ENCODE results near the gene CNTNAP5. TPM values are rescaled to one million over a fixed set of nuclear protein-coding genes. Genes with fewer than 3 reads are reported as not detected.

Gene CNTNAP5
- total and polyA plus RNA-seq, 2 of the 4 experiments (the other 2 are of a cell fraction) = not detected

DNA sequence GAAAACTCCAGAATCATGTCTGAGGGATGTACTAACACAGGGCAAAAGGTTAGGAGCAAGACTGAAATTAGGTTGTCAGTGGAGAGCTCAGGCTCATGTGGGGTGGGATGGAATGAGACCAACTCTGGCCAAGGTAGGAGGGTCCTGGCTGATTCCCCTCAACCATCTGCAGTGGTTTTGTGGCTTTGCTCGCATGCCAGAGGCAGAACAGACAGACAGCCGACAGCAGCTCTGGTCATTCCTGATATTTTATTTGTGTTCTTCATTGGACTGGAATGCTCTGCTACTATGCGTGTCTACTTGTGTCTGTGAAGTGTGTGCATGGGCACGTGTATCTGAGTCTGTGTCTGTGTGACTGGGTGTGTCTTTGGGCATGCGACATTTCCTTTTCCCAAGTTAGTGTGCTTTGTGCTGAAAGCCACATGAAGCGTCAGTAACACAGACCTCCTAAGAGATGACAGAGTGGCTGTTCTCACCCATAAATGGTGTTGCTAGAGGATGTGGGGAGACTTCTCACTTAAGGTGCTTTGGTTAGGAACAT, 239.5 kb downstream of the CNTNAP5 start:
- H3K18ac ChIP-seq (ENCODE audit: low read depth, low read length) = no peak overlapping the region
- peaks cover 15% of the 10 kb centered on the region for H3K9me3 ChIP-seq (ENCODE audit: control insufficient read depth, insufficient read depth, low read length)
- no peaks in the 10 kb centered on the region for H4K20me1 ChIP-seq (ENCODE audit: insufficient read depth, low read length)
- H3K23ac ChIP-seq (ENCODE audit: low read depth, low read length) = no peak overlapping the region
- ChIA-PET CTCF (no interaction called here), POLR2A (ENCODE audit: unreplicated experiment) (no interaction called here)
- no peak overlapping the region for H4K91ac ChIP-seq (ENCODE audit: insufficient read depth, low read depth, low read length)
- H3K27me3 ChIP-seq (ENCODE audit: control insufficient read depth, insufficient read depth, low read length) = no peaks in the 10 kb centered on the region
- H3K9me1 ChIP-seq (ENCODE audit: insufficient read depth, low read length) = no peaks in the 10 kb centered on the region
- H2BK20ac ChIP-seq (ENCODE audit: low read depth, low read length) = no peak overlapping the region
- no peak for TF ChIP-seq POLR2A (IDR thresholded peaks at IDR 0.05; ENCODE audit: low read depth, low read length)
- TF ChIP-seq CHD1 (IDR thresholded peaks at IDR 0.05; ENCODE audit: low read depth, low read length) = no peak
- TF ChIP-seq NFE2L2 (IDR thresholded peaks at IDR 0.05; ENCODE audit: low read depth, low read length) = no peak
- TF ChIP-seq BHLHE40 (IDR thresholded peaks at IDR 0.05; ENCODE audit: low read depth, low read length) = no peak
- TF ChIP-seq, protein P1, sequence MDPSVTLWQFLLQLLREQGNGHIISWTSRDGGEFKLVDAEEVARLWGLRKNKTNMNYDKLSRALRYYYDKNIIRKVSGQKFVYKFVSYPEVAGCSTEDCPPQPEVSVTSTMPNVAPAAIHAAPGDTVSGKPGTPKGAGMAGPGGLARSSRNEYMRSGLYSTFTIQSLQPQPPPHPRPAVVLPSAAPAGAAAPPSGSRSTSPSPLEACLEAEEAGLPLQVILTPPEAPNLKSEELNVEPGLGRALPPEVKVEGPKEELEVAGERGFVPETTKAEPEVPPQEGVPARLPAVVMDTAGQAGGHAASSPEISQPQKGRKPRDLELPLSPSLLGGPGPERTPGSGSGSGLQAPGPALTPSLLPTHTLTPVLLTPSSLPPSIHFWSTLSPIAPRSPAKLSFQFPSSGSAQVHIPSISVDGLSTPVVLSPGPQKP (IDR thresholded peaks at IDR 0.05; ENCODE audit: borderline replicate concordance, low read depth, low read length) = no peak
- TF ChIP-seq, protein P2, sequence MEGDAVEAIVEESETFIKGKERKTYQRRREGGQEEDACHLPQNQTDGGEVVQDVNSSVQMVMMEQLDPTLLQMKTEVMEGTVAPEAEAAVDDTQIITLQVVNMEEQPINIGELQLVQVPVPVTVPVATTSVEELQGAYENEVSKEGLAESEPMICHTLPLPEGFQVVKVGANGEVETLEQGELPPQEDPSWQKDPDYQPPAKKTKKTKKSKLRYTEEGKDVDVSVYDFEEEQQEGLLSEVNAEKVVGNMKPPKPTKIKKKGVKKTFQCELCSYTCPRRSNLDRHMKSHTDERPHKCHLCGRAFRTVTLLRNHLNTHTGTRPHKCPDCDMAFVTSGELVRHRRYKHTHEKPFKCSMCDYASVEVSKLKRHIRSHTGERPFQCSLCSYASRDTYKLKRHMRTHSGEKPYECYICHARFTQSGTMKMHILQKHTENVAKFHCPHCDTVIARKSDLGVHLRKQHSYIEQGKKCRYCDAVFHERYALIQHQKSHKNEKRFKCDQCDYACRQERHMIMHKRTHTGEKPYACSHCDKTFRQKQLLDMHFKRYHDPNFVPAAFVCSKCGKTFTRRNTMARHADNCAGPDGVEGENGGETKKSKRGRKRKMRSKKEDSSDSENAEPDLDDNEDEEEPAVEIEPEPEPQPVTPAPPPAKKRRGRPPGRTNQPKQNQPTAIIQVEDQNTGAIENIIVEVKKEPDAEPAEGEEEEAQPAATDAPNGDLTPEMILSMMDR (conservative IDR thresholded peaks at IDR 0.05; ENCODE audit: low read depth, low read length) = no peak
- TF ChIP-seq, protein P3, sequence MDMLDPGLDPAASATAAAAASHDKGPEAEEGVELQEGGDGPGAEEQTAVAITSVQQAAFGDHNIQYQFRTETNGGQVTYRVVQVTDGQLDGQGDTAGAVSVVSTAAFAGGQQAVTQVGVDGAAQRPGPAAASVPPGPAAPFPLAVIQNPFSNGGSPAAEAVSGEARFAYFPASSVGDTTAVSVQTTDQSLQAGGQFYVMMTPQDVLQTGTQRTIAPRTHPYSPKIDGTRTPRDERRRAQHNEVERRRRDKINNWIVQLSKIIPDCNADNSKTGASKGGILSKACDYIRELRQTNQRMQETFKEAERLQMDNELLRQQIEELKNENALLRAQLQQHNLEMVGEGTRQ (IDR thresholded peaks at IDR 0.05; ENCODE audit: low read depth, low read length) = no peak
- no peak for TF ChIP-seq RAD21 (IDR thresholded peaks at IDR 0.05; ENCODE audit: low read length)
- TF ChIP-seq RCOR1 (IDR thresholded peaks at IDR 0.05; ENCODE audit: insufficient replicate concordance, low read length) = no peak
- TF ChIP-seq MAFK (IDR thresholded peaks at IDR 0.05; ENCODE audit: low read depth, low read length) = no peak
- TF ChIP-seq MXI1 (IDR thresholded peaks at IDR 0.05; ENCODE audit: borderline replicate concordance, low read depth, low read length) = no peak
- no peak for TF ChIP-seq RFX5 (IDR thresholded peaks at IDR 0.05; ENCODE audit: low read depth, low read length)
- H3K14ac ChIP-seq (replicated peaks; ENCODE audit: low read depth, low read length) = no peak overlapping the region
- H3K27ac ChIP-seq (ENCODE audit: insufficient read depth, low read length) = no peak overlapping the region
- no peak overlapping the region for H3K4ac ChIP-seq (ENCODE audit: low read depth, low read length)
- no peak overlapping the region for H2AK9ac ChIP-seq (replicated peaks; ENCODE audit: low read depth, low read length, poor library complexity)
- 60% methylated on average over 2 of the region's 6 CpGs; no CpG with 5 or more reads in 1 of the 2 experiments for WGBS, 2 experiments (ENCODE audit: extremely low coverage in 2 of 2, insufficient read length in 1 of 2)
- no peaks in the 10 kb centered on the region for H3K36me3 ChIP-seq (ENCODE audit: control insufficient read depth, insufficient read depth, low read length)
- H4K5ac ChIP-seq (ENCODE audit: low read depth, low read length) = no peak overlapping the region
- no peak overlapping the region for H2AFZ ChIP-seq (replicated peaks; ENCODE audit: low read length, poor library complexity)
- no peak for ATAC-seq (ENCODE audit: low read depth)
- no peaks in the 10 kb centered on the region for H3K79me1 ChIP-seq (ENCODE audit: low read depth in 1 of 2, low read length in 2 of 2)
- H3K56ac ChIP-seq (ENCODE audit: extremely low read depth, insufficient read depth, low read length) = no peak overlapping the region
- H2BK120ac ChIP-seq (ENCODE audit: low read depth, low read length) = no peak overlapping the region
- dilution Hi-C loops (cut with HindIII; ENCODE audit: low sequenced_read_pairs, unreplicated experiment) (no loop called here), intact Hi-C loops (cut with micrococcal nuclease) (no loop called here), in situ Hi-C loops (cut with MboI; ENCODE audit: low sequenced_read_pairs) (no loop called here)
- H3K4me1 ChIP-seq (ENCODE audit: control insufficient read depth, insufficient read depth, low read length) = no peaks in the 10 kb centered on the region
- BruUV-seq (replicated peaks) = no TSS peak
- H2BK15ac ChIP-seq (ENCODE audit: low read depth, low read length) = no peak overlapping the region
- H2AK5ac ChIP-seq (ENCODE audit: low read depth, low read length) = no peak overlapping the region
- H2BK5ac ChIP-seq (ENCODE audit: low read depth, low read length, poor library complexity, severe bottlenecking) = no peak overlapping the region
- H3K4me2 ChIP-seq (ENCODE audit: low read depth, low read length) = no peak overlapping the region
- H4K8ac ChIP-seq (ENCODE audit: low read depth in 2 of 2, low read length in 2 of 2) = no peak overlapping the region
- H3K4me3 ChIP-seq (ENCODE audit: insufficient read depth, low read depth, low read length) = no peak overlapping the region
- H3K9ac ChIP-seq (ENCODE audit: low read depth, low read length) = no peak overlapping the region
- DNase-seq = no peak

Measured in IMR-90 (cell line).